Ovary (tissue), 9 donors: ENCODE measurements around the gene LARP7. TPM values are rescaled to one million over a fixed set of nuclear protein-coding genes. Genes with fewer than 3 reads are reported as not detected.

Source experiments
- DNase-seq, 5 donors: peaks; one replicate each; pipeline ENCODE4 v3.0.0-alpha.2; 2019 to 2020
- H3K27ac ChIP-seq, 2 donors: fragments of 200-600 bp; one replicate each; pipeline versions ENCODE4 v1.5.1 to v1.8.0; 2019 to 2022
- H3K27me3 ChIP-seq: fragments of 200-600 bp; one replicate; pipeline ENCODE4 v1.8.0; 2022
- H3K36me3 ChIP-seq: fragments of 200-600 bp; sonication (generic); one replicate; pipeline ENCODE4 v1.5.1; 2019
- H3K4me1 ChIP-seq: one replicate; pipeline ENCODE4 v1.8.1; 2013; ENCODE audit warnings: mild to moderate bottlenecking, moderate library complexity; ENCODE audit not compliant: insufficient read depth
- H3K4me3 ChIP-seq: fragments of 200-600 bp; sonication (generic); one replicate; pipeline ENCODE4 v1.5.1; 2017
- H3K9me3 ChIP-seq, 2 donors: fragments of 200-600 bp in 1 of 2; sonication (generic) in 1 of 2; one replicate each; pipeline versions ENCODE4 v1.5.1 to v1.8.1; 2013 to 2019; ENCODE audit warnings: mild to moderate bottlenecking in 1 of 2, moderate library complexity in 1 of 2
- EP300 ChIP-seq: sonication (generic); formaldehyde crosslinking; IDR thresholded peaks from one replicate; pipeline ENCODE4 v1.6.1; 2017; ENCODE audit warnings: antibody characterized with exemption
- POLR2A ChIP-seq: fragments of 450-650 bp; IDR thresholded peaks from one replicate; pipeline ENCODE4 v1.6.1; 2017; ENCODE audit warnings: antibody characterized with exemption, mild to moderate bottlenecking, moderate library complexity
- WGBS, 3 donors: extraction: QIAGEN DNeasy Blood & Tissue Kit in 1 of 3; methylation state at CpG; one replicate each; pipeline versions ENCODE4 v1.1.5 to v1.1.7; 2013 to 2017; 5-methylcytosine and 5-hydroxymethylcytosine counted together
- intact Hi-C, 4 donors: fragments of 100-400 bp; cut with DNase I; formaldehyde crosslinking; loops; one replicate each; pipeline versions ENCODE4 v1.11.0 to v1.15.1; 2022 to 2023
- polyA plus RNA-seq, 2 donors: library from polyadenylated mRNA; stranded (reverse); fragments of 200-250 nt in 1 of 2; fragments of 350-450 nt in 1 of 2; fragmentation: Illumina TruSeq in 1 of 2; extraction: RNeasy Lipid Tissue Mini Kit (QIAGEN cat#74804) in 1 of 2; gene quantifications; one replicate each; pipeline ENCODE4 v1.2.3, GENCODE V29; 2013 to 2014
- total RNA-seq, 7 donors: library from RNA; depleted of rRNA in 2 of 7; stranded (reverse); fragments of >200 nt in 2 of 7; fragmentation: NEBNext Ultra II Directional in 3 of 7; extraction: Animal tissue kit (Norgen Biotek cat#: 25700) in 3 of 7; gene quantifications; one replicate each; pipeline versions ENCODE4 v1.1.0 to v1.2.4, GENCODE V29; 2016 to 2023
- TF ChIP-seq, protein P1 (sequence below), 3 donors: fragments of 450-650 bp in 2 of 3; fragments of 200-600 bp in 1 of 3; IDR thresholded peaks; one replicate each; pipeline versions ENCODE4 v1.5.1 to v1.8.0; 2016 to 2022; ENCODE audit warnings: antibody characterized with exemption in 3 of 3, mild to moderate bottlenecking in 1 of 3
- donor health status: DM: no; HTN: no; CAD: no; lungs with moderate emphysema.
- donor health status: DM: no; HTN: no; CAD: no.
- donor health status: Bipolar disorder and iron deficiency.
- donor health status: DM: yes; HTN: yes; CAD: no.
- donor health status: DM: no; HTN: no; CAD: no.
- donor health status: DM: yes; HTN: yes; CAD: no.

LARP7 gene
- total and polyA plus RNA-seq, 9 donors, result 25.0 to 47.1 (median 36.9) TPM

GRCh38 chr4:112664611-112665010 lies 27.7 kb downstream of the LARP7 start:
- H3K9me3 ChIP-seq, result no peaks in the 10 kb centered on the region
- H3K27me3 ChIP-seq, result no peaks in the 10 kb centered on the region
- H3K4me1 ChIP-seq, result no peaks in the 10 kb centered on the region
- intact Hi-C loops, result no loop called here
- no peak overlapping the region for H3K27ac ChIP-seq
- H3K36me3 ChIP-seq, result no peaks in the 10 kb centered on the region
- TF ChIP-seq POLR2A (no peak), EP300 (no peak)
- TF ChIP-seq, protein P1, sequence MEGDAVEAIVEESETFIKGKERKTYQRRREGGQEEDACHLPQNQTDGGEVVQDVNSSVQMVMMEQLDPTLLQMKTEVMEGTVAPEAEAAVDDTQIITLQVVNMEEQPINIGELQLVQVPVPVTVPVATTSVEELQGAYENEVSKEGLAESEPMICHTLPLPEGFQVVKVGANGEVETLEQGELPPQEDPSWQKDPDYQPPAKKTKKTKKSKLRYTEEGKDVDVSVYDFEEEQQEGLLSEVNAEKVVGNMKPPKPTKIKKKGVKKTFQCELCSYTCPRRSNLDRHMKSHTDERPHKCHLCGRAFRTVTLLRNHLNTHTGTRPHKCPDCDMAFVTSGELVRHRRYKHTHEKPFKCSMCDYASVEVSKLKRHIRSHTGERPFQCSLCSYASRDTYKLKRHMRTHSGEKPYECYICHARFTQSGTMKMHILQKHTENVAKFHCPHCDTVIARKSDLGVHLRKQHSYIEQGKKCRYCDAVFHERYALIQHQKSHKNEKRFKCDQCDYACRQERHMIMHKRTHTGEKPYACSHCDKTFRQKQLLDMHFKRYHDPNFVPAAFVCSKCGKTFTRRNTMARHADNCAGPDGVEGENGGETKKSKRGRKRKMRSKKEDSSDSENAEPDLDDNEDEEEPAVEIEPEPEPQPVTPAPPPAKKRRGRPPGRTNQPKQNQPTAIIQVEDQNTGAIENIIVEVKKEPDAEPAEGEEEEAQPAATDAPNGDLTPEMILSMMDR (IDR thresholded peaks at IDR 0.05), result no peak
- no peak overlapping the region for H3K4me3 ChIP-seq
- 80 to 100% (median 85%) methylated on average over 2 of the region's 2 CpGs for WGBS, 3 donors
- DNase-seq, result no peak

GRCh38 chr4:112668131-112668530 lies 31.2 kb downstream of the LARP7 start:
- DNase-seq, result no peak
- no peaks in the 10 kb centered on the region for H3K36me3 ChIP-seq
- H3K4me1 ChIP-seq, result no peaks in the 10 kb centered on the region
- H3K27ac ChIP-seq, result no peak overlapping the region
- no peak overlapping the region for H3K4me3 ChIP-seq
- intact Hi-C loops, result no loop called here
- 82 to 90% (median 82%) methylated on average over 3 of the region's 3 CpGs for WGBS, 3 donors
- no peak for TF ChIP-seq POLR2A
- TF ChIP-seq, protein P1 (IDR thresholded peaks at IDR 0.05), result no peak
- no peaks in the 10 kb centered on the region for H3K9me3 ChIP-seq
- no peaks in the 10 kb centered on the region for H3K27me3 ChIP-seq

DNA sequence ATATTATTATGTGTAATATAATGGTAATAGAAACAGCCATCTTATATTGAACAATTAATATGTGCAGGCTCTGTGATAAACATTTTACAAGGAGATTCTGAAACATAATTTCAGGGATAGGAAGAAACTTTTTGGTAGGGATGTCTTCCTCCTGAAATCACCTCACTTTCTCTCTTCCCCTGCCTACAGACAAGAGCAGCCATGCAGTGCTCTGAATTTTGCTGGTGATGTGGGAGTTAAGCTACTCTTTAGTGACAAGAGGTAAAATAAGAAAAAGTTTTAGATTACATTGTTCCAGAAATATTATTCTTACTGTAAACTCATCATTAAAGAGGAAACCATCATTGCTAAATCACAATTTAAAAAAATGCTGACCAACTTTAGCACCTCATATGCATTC lies 36.1 kb downstream of the LARP7 start:
- intact Hi-C loops, result no loop called here
- H3K27me3 ChIP-seq, result no peaks in the 10 kb centered on the region
- DNase-seq, result no peak
- H3K9me3 ChIP-seq, result no peaks in the 10 kb centered on the region
- no peak overlapping the region for H3K4me3 ChIP-seq
- H3K36me3 ChIP-seq, result no peaks in the 10 kb centered on the region
- TF ChIP-seq, protein P1 (IDR thresholded peaks at IDR 0.05), result no peak
- no peak for TF ChIP-seq EP300
- TF ChIP-seq POLR2A, result no peak
- no peaks in the 10 kb centered on the region for H3K4me1 ChIP-seq
- no peak overlapping the region for H3K27ac ChIP-seq

DNA sequence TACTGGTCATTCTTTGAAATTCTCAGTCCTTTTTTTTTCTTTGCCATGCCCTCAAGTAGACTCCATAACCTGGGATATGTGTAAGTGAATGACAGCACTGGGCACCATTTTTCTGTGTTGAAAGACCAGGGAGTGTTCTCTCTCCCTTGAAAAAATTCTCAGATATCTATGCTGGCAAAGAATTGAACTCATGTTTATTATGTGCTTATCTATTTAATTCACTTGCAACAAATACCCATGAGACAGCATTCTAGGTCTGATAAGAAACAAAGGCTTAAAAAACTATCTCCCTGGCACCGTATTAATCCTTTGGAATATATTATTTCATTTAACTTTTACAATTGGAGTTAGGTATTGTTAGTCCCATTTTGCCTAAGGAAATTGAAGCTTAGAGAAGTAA lies 36.7 kb downstream of the LARP7 start:
- Histone ChIP-seq H3K36me3 (no peaks in the 10 kb centered on the region), H3K27me3 (no peaks in the 10 kb centered on the region), H3K9me3 (no peaks in the 10 kb centered on the region), H3K4me1 (no peaks in the 10 kb centered on the region), H3K4me3 (no peak overlapping the region), H3K27ac (no peak overlapping the region)
- TF ChIP-seq POLR2A (no peak), EP300 (no peak)
- TF ChIP-seq, protein P1 (IDR thresholded peaks at IDR 0.05), result no peak
- DNase-seq, result no peak
- 51 to 61% (median 54%) methylated on average over 1 of the region's 1 CpG for WGBS, 3 donors
- intact Hi-C loops, result no loop called here

- H3K4me1 ChIP-seq, result no peaks in the 10 kb centered on the region
- no peaks in the 10 kb centered on the region for H3K9me3 ChIP-seq
- TF ChIP-seq, protein P1 (IDR thresholded peaks at IDR 0.05), result no peak
- TF ChIP-seq EP300 (no peak), POLR2A (no peak)
- no peak overlapping the region for H3K4me3 ChIP-seq
- WGBS, 3 donors, result 17 to 22% (median 18%) methylated on average over 1 of the region's 1 CpG
- DNase-seq, result no peak
- no peak overlapping the region for H3K27ac ChIP-seq
- intact Hi-C loops, result no loop called here
- no peaks in the 10 kb centered on the region for H3K36me3 ChIP-seq
- H3K27me3 ChIP-seq, result no peaks in the 10 kb centered on the region
Measured at GRCh38 chr4:112674376-112674775, 37.4 kb downstream of the LARP7 start.
